ENCODE measurements around the gene WFDC2. TPM values are rescaled to one million over a fixed set of nuclear protein-coding genes. Genes with fewer than 3 reads are reported as not detected.

The WFDC2 gene
- total RNA-seq, 1 donor from 2014 or later: not detected

GRCh38 chr20:45508068-45508886, 38.7 kb downstream of the WFDC2 start:
- TF ChIP-seq CTCF (IDR thresholded peaks at IDR 0.05; ENCODE audit: insufficient read depth, low read length, severe bottlenecking): no peak
- FAIRE-seq (no peak), DNase-seq (ENCODE audit: low read depth) (no peak)
- peaks cover 1% of the 10 kb centered on the region for H3K27me3 ChIP-seq (ENCODE audit: control insufficient read depth, insufficient read depth, low read length)
- no peaks in the 10 kb centered on the region for H3K36me3 ChIP-seq (ENCODE audit: control insufficient read depth, insufficient read depth, low read length)
- H3K4me3 ChIP-seq (ENCODE audit: low read depth, low read length): no peak overlapping the region

- DNase-seq (ENCODE audit: low read depth) (no peak), FAIRE-seq (no peak)
- peaks cover 4% of the 10 kb centered on the region for H3K27me3 ChIP-seq (ENCODE audit: control insufficient read depth, insufficient read depth, low read length)
- TF ChIP-seq CTCF (IDR thresholded peaks at IDR 0.05; ENCODE audit: insufficient read depth, low read length, severe bottlenecking): no peak
- no peaks in the 10 kb centered on the region for H3K36me3 ChIP-seq (ENCODE audit: control insufficient read depth, insufficient read depth, low read length)
- no peak overlapping the region for H3K4me3 ChIP-seq (ENCODE audit: low read depth, low read length)
Measured at GRCh38 chr20:45509091-45509490, 39.5 kb downstream of the WFDC2 start.

- TF ChIP-seq CTCF (IDR thresholded peaks at IDR 0.05; ENCODE audit: insufficient read depth, low read length, severe bottlenecking): no peak
- FAIRE-seq: peak; percentile 93
- Histone ChIP-seq H3K27me3 (ENCODE audit: control insufficient read depth, insufficient read depth, low read length) (peaks cover 2% of the 10 kb centered on the region), H3K36me3 (ENCODE audit: control insufficient read depth, insufficient read depth, low read length) (no peaks in the 10 kb centered on the region), H3K4me3 (ENCODE audit: low read depth, low read length) (no peak overlapping the region)
- DNase-seq (ENCODE audit: low read depth): peak; percentile 41
Measured at GRCh38 chr20:45510242-45510862, 40.8 kb downstream of the WFDC2 start.

- Histone ChIP-seq H3K36me3 (ENCODE audit: control insufficient read depth, insufficient read depth, low read length) (no peaks in the 10 kb centered on the region), H3K4me3 (ENCODE audit: low read depth, low read length) (no peak within 1 kb of the TSS), H3K27me3 (ENCODE audit: control insufficient read depth, insufficient read depth, low read length) (peaks cover 2% of the 10 kb centered on the region)
- TF ChIP-seq CTCF (IDR thresholded peaks at IDR 0.05; ENCODE audit: insufficient read depth, low read length, severe bottlenecking): no peak
- no peak for FAIRE-seq
- no peak for DNase-seq (ENCODE audit: low read depth)
Measured at GRCh38 chr20:45515147-45515913, 45.8 kb downstream of the WFDC2 start, which contains the start of gene SPINT3. TSS of gene SPINT3 (minus strand) at chr20:45515622. CDS start at chr20:45515608, 14 bp downstream.

- Histone ChIP-seq H3K4me3 (ENCODE audit: low read depth, low read length) (no peak overlapping the region), H3K27me3 (ENCODE audit: control insufficient read depth, insufficient read depth, low read length) (peaks cover 2% of the 10 kb centered on the region), H3K36me3 (ENCODE audit: control insufficient read depth, insufficient read depth, low read length) (no peaks in the 10 kb centered on the region)
- peak; percentile 36 for FAIRE-seq
- peak; percentile 93 for DNase-seq (ENCODE audit: low read depth)
- no peak for TF ChIP-seq CTCF (IDR thresholded peaks at IDR 0.05; ENCODE audit: insufficient read depth, low read length, severe bottlenecking)
Measured at GRCh38 chr20:45518282-45518681, 48.7 kb downstream of the WFDC2 start.

Measured in bronchial epithelial cell (primary cell).